ENCODE data around the gene CKB.

The CKB gene
- long read RNA-seq, partial matches to known transcripts, result 2 of 26 reads
- long read RNA-seq, other reads (novel, unspliced or antisense), result 23 of 26 reads

DNA sequence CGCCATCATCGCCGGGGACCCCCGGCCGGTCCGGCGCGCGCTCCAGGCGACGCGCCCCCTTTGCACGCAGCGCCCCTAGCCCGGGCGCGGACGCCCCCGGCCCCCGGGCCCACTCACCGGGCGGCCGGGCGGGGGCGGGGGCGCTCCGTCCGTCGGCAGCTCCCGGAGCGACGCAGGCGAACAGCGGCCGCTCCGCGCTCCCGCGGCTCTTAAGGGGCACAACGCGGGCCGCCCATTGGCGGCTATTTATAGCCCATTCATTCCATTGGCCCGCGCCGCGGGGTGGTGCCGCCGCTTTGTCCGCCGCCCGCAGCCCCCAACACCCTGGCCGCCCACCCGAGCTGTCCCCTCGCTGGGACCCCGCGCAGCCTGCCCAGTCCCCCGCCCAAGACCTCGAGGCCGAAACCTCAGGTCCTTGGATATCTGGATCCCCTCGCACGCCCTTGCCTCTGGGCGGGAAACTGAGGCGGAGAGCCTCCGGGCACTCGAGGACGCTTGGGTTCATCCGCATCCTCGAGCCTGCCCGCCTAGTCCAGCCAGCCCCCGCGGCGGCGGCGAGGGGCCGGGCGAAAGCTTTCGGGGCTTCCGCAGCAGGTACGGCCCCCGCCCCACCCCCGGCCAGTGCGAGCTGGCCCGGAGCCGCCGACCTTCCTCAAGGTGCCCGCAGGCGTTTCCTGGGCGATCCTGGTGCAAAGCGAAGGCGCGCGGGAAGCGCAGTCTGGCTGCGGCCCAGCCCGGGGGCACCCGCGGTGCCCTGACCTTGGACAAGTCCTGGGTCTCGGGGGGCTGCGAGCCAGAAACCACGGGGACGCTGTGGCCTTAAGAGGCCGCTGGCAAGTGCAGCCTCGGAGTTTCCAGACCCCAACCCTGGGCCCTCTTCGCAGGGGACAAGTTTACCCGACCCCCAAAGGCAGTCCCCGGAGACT is at the start of gene CKB:
Gene CKB (minus strand): TSS at position 182 of the 926 bp plus-strand sequence. CDS start 337 bp downstream, outside the sequence.
- Histone ChIP-seq H3K4me3 (replicated peaks; ENCODE audit: insufficient read depth, low read length) (peak within 1 kb of the TSS; percentile 35), H3K27me3 (ENCODE audit: insufficient read depth, poor library complexity, severe bottlenecking) (peaks cover 17% of the 10 kb centered on the region), H3K27ac (replicated peaks) (no peak within 1 kb of the TSS)
- TF ChIP-seq SPI1 (IDR thresholded peaks at IDR 0.05; ENCODE audit: borderline replicate concordance, low read depth) (no peak), GABPA (IDR thresholded peaks at IDR 0.05; ENCODE audit: low read depth) (no peak), POLR2AphosphoS5 (IDR thresholded peaks at IDR 0.05; ENCODE audit: low read depth) (no peak)
- TF ChIP-seq, protein P1, sequence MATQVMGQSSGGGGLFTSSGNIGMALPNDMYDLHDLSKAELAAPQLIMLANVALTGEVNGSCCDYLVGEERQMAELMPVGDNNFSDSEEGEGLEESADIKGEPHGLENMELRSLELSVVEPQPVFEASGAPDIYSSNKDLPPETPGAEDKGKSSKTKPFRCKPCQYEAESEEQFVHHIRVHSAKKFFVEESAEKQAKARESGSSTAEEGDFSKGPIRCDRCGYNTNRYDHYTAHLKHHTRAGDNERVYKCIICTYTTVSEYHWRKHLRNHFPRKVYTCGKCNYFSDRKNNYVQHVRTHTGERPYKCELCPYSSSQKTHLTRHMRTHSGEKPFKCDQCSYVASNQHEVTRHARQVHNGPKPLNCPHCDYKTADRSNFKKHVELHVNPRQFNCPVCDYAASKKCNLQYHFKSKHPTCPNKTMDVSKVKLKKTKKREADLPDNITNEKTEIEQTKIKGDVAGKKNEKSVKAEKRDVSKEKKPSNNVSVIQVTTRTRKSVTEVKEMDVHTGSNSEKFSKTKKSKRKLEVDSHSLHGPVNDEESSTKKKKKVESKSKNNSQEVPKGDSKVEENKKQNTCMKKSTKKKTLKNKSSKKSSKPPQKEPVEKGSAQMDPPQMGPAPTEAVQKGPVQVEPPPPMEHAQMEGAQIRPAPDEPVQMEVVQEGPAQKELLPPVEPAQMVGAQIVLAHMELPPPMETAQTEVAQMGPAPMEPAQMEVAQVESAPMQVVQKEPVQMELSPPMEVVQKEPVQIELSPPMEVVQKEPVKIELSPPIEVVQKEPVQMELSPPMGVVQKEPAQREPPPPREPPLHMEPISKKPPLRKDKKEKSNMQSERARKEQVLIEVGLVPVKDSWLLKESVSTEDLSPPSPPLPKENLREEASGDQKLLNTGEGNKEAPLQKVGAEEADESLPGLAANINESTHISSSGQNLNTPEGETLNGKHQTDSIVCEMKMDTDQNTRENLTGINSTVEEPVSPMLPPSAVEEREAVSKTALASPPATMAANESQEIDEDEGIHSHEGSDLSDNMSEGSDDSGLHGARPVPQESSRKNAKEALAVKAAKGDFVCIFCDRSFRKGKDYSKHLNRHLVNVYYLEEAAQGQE (IDR thresholded peaks at IDR 0.05; ENCODE audit: insufficient replicate concordance, low read depth), result no peak
- TF ChIP-seq, protein P2, sequence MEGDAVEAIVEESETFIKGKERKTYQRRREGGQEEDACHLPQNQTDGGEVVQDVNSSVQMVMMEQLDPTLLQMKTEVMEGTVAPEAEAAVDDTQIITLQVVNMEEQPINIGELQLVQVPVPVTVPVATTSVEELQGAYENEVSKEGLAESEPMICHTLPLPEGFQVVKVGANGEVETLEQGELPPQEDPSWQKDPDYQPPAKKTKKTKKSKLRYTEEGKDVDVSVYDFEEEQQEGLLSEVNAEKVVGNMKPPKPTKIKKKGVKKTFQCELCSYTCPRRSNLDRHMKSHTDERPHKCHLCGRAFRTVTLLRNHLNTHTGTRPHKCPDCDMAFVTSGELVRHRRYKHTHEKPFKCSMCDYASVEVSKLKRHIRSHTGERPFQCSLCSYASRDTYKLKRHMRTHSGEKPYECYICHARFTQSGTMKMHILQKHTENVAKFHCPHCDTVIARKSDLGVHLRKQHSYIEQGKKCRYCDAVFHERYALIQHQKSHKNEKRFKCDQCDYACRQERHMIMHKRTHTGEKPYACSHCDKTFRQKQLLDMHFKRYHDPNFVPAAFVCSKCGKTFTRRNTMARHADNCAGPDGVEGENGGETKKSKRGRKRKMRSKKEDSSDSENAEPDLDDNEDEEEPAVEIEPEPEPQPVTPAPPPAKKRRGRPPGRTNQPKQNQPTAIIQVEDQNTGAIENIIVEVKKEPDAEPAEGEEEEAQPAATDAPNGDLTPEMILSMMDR (IDR thresholded peaks at IDR 0.05; ENCODE audit: insufficient read depth, low read length), result no peak
- no peak for DNase-seq (ENCODE audit: low read depth in 1 of 2, low spot score in 1 of 2)

DNA sequence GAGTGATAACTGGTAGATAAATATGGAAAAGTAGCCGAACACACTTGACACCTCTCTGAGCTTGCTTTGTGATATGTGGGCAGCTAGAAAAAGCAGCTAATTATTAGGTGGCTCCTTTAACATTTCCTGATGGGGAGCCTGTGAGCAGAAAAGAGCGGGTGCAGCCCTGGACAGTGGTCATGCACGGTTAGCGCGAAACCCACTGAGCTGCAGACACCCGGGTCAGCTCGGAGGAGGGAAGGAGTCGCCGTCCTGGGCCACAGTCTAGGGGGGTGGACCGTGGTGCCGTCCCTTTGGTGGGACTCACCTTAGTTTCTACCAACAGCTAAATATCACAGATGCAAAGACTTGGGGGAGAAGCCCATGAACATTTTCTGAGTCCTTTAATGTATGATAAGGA is 46.8 kb upstream of the CKB start:
- H3K27me3 ChIP-seq (ENCODE audit: insufficient read depth, poor library complexity, severe bottlenecking), result no peaks in the 10 kb centered on the region
- H3K4me3 ChIP-seq (replicated peaks; ENCODE audit: insufficient read depth, low read length), result no peak overlapping the region
- DNase-seq (ENCODE audit: low read depth in 1 of 2, low spot score in 1 of 2), result no peak
- H3K27ac ChIP-seq (replicated peaks), result no peak overlapping the region
- TF ChIP-seq GABPA (IDR thresholded peaks at IDR 0.05; ENCODE audit: low read depth), result no peak
- TF ChIP-seq POLR2AphosphoS5 (IDR thresholded peaks at IDR 0.05; ENCODE audit: low read depth), result no peak
- TF ChIP-seq SPI1 (IDR thresholded peaks at IDR 0.05; ENCODE audit: borderline replicate concordance, low read depth), result no peak
- TF ChIP-seq, protein P2 (IDR thresholded peaks at IDR 0.05; ENCODE audit: insufficient read depth, low read length), result no peak
- TF ChIP-seq, protein P1 (IDR thresholded peaks at IDR 0.05; ENCODE audit: insufficient replicate concordance, low read depth), result no peak

DNA sequence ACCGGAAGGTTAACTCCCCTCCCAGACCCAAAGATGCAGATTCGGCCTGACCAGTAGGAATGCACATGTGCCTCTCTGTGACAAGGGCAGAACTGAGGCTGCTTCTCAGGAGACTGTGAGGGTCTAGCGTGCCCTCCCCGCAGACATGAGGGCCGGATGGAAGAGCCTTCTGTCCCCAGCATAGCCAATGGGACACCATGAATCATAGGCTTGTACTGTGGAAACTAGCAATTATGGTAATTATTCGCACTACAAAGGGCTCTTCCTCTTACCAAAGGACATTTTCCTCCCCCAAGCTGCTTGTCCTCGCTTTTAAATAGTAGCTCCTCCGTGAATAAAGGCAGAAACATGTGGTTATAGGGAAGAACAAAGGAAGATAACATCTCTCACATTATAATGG is 46.3 kb upstream of the CKB start:
- TF ChIP-seq SPI1 (IDR thresholded peaks at IDR 0.05; ENCODE audit: borderline replicate concordance, low read depth), result no peak
- no peak for TF ChIP-seq GABPA (IDR thresholded peaks at IDR 0.05; ENCODE audit: low read depth)
- TF ChIP-seq, protein P2 (IDR thresholded peaks at IDR 0.05; ENCODE audit: insufficient read depth, low read length), result no peak
- TF ChIP-seq, protein P1 (IDR thresholded peaks at IDR 0.05; ENCODE audit: insufficient replicate concordance, low read depth), result no peak
- no peak for TF ChIP-seq POLR2AphosphoS5 (IDR thresholded peaks at IDR 0.05; ENCODE audit: low read depth)
- Histone ChIP-seq H3K27ac (replicated peaks) (no peak overlapping the region), H3K4me3 (replicated peaks; ENCODE audit: insufficient read depth, low read length) (no peak overlapping the region), H3K27me3 (ENCODE audit: insufficient read depth, poor library complexity, severe bottlenecking) (no peaks in the 10 kb centered on the region)
- DNase-seq (ENCODE audit: low read depth in 1 of 2, low spot score in 1 of 2), result no peak
